Measurements from ENCODE around the gene TSPOAP1.

- TF ChIP-seq, protein P1, sequence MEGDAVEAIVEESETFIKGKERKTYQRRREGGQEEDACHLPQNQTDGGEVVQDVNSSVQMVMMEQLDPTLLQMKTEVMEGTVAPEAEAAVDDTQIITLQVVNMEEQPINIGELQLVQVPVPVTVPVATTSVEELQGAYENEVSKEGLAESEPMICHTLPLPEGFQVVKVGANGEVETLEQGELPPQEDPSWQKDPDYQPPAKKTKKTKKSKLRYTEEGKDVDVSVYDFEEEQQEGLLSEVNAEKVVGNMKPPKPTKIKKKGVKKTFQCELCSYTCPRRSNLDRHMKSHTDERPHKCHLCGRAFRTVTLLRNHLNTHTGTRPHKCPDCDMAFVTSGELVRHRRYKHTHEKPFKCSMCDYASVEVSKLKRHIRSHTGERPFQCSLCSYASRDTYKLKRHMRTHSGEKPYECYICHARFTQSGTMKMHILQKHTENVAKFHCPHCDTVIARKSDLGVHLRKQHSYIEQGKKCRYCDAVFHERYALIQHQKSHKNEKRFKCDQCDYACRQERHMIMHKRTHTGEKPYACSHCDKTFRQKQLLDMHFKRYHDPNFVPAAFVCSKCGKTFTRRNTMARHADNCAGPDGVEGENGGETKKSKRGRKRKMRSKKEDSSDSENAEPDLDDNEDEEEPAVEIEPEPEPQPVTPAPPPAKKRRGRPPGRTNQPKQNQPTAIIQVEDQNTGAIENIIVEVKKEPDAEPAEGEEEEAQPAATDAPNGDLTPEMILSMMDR (IDR thresholded peaks at IDR 0.05; ENCODE audit: insufficient read depth, low read length, poor library complexity, severe bottlenecking), result no peak
- TF ChIP-seq EZH2phosphoT487 (conservative IDR thresholded peaks at IDR 0.05; ENCODE audit: low read length), result no peak
These were observed 10.5 kb downstream of the TSPOAP1 start for GRCh38 chr17:58318065-58318481.
